Measurements from ENCODE around the gene MEIOSIN. TPM values are rescaled to one million over a fixed set of nuclear protein-coding genes. Genes with fewer than 3 reads are reported as not detected.

Gene MEIOSIN
- polyA plus RNA-seq, 1 donor (not counting 4 experiments of a cell fraction or from before 2014, with no cell fraction given), result not detected

DNA sequence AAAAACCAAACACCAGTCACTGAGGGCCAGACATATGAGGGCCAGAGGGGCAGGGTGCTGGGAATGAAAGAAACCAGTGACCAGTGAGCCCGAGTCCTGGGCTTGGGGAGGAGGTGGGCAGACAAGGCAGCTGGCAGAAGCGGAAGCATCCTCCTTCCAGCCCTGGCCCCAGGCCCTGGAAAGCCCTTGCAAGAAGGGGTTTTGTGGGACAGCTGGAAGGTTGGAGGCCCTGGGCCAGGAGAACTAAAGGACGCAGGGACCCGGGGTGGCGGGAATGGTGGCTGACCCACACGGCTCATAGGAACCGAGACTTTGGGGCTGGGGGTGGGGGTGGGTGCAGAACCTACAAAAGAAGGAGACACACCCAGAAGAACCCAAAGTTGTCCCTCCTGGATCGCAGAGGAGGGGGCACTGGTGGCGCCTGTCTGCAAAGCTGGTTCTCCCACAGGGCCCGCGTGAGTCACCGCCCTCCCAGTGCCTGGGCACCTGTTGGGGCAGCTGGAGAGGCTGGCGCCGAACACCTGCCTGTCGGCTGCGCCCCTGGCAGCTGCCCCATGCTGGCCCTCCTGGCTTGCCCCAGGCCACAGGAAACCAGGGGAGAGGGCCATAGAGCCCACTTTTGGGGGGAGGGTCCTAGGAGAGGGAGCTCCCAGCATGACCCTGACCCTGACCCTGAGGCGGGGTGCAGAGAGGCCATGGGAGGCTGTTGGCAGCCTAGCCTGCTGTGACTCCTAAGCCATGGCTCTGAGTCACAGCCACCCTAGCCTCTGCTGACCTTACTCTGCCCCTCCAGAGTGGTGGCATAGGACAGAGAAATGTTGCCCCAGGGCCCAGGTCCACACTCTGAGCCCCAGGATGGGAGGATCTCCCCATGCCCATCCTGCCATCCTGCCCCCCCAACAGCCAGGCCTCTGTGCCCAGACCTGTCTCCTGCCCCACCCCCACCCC is 48.2 kb downstream of the MEIOSIN start:
- H3K4me2 ChIP-seq (ENCODE audit: control insufficient read depth, extremely low read depth, insufficient read depth, low read depth, low read length), result peak overlapping the region; percentile 16
- dilution Hi-C loops (cut with MboI; ENCODE audit: extremely low pct_ligation_motif_present, low sequenced_read_pairs), result no loop called here
- no peak for TF ChIP-seq EZH2 (IDR thresholded peaks at IDR 0.05; ENCODE audit: low read length)
- TF ChIP-seq, protein P1, sequence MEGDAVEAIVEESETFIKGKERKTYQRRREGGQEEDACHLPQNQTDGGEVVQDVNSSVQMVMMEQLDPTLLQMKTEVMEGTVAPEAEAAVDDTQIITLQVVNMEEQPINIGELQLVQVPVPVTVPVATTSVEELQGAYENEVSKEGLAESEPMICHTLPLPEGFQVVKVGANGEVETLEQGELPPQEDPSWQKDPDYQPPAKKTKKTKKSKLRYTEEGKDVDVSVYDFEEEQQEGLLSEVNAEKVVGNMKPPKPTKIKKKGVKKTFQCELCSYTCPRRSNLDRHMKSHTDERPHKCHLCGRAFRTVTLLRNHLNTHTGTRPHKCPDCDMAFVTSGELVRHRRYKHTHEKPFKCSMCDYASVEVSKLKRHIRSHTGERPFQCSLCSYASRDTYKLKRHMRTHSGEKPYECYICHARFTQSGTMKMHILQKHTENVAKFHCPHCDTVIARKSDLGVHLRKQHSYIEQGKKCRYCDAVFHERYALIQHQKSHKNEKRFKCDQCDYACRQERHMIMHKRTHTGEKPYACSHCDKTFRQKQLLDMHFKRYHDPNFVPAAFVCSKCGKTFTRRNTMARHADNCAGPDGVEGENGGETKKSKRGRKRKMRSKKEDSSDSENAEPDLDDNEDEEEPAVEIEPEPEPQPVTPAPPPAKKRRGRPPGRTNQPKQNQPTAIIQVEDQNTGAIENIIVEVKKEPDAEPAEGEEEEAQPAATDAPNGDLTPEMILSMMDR (optimal IDR thresholded peaks at IDR 0.05 in 1 of 3, IDR thresholded peaks at IDR 0.05 in 1 of 3, conservative IDR thresholded peaks at IDR 0.05 in 1 of 3; ENCODE audit: extremely low read depth in 1 of 3, insufficient read depth in 2 of 3, low read length in 3 of 3), result no peak
- peak overlapping the region in 1 of 3 experiments; percentile 34 for H3K4me3 ChIP-seq (ENCODE audit: control insufficient read depth in 2 of 3, extremely low read depth in 1 of 3, insufficient read depth in 2 of 3, low read depth in 1 of 3, low read length in 3 of 3)
- peaks cover 33% of the 10 kb centered on the region for H3K4me1 ChIP-seq (ENCODE audit: control insufficient read depth, extremely low read depth, insufficient read depth, low read length)
- H3K36me3 ChIP-seq (ENCODE audit: control insufficient read depth in 2 of 2, extremely low read depth in 1 of 2, insufficient read depth in 2 of 2, low read length in 2 of 2), result peaks cover 17 to 19% of the 10 kb centered on the region in 2 experiments
- no peak overlapping the region for H3K27ac ChIP-seq (ENCODE audit: control insufficient read depth, insufficient read depth, low read length)
- no peaks in the 10 kb centered on the region for H3K79me2 ChIP-seq (ENCODE audit: control insufficient read depth, insufficient read depth, low read length)
- H3K9me1 ChIP-seq (ENCODE audit: control insufficient read depth, extremely low read depth, insufficient read depth, low read length), result no peaks in the 10 kb centered on the region
- no peaks in the 10 kb centered on the region for H3K27me3 ChIP-seq (ENCODE audit: control insufficient read depth, extremely low read depth, insufficient read depth, low read length)
- FAIRE-seq (no peak), DNase-seq (ENCODE audit: low read depth, low spot score) (no peak)
- H3K9me3 ChIP-seq (ENCODE audit: control insufficient read depth, low read depth, low read length), result no peaks in the 10 kb centered on the region
- H3K9ac ChIP-seq (ENCODE audit: control insufficient read depth, extremely low read depth, insufficient read depth, low read length), result no peak overlapping the region
- H2AFZ ChIP-seq (ENCODE audit: control insufficient read depth, low read length), result no peak overlapping the region
- H4K20me1 ChIP-seq (ENCODE audit: control insufficient read depth, extremely low read depth, insufficient read depth, low read length), result peaks cover 13% of the 10 kb centered on the region

DNA sequence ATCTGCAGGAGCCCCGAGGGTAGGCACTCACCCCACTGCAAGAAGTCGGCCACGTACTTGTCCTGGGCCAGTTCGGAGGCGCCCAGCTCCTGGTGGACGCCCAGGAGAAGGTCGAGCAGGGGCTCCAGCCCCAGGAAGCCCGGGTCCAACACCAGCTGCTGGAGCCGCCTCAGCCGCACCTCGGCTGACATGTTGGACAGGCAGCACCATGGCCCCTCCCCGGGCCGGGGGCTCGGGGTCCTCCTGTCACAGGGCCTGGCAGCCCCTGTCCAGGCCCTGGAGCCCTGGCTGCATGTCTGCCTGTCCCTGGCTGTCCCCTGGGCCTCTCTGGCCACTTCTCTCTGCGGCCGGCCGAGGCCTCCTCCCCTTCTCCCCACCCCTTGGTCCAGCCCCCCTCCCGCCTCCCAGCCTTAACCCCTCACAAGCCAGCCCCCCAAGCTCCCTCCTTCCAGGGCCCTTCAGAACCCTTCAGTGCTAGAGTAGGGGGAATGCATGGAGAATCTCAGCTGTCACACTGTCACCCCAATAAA is 49.0 kb downstream of the MEIOSIN start, which contains the start of gene DMPK:
TSS of gene DMPK (minus strand) at position 329 of the 530 bp plus-strand sequence. CDS start at position 191, 138 bp downstream.
- H3K4me1 ChIP-seq (ENCODE audit: control insufficient read depth, extremely low read depth, insufficient read depth, low read length), result peaks cover 33% of the 10 kb centered on the region
- H3K4me2 ChIP-seq (ENCODE audit: control insufficient read depth, extremely low read depth, insufficient read depth, low read depth, low read length), result peak within 1 kb of the TSS; percentile 16
- H3K9me3 ChIP-seq (ENCODE audit: control insufficient read depth, low read depth, low read length), result no peaks in the 10 kb centered on the region
- DNase-seq (ENCODE audit: low read depth, low spot score) (no peak), FAIRE-seq (no peak)
- peaks cover 13% of the 10 kb centered on the region for H4K20me1 ChIP-seq (ENCODE audit: control insufficient read depth, extremely low read depth, insufficient read depth, low read length)
- dilution Hi-C loops (cut with MboI; ENCODE audit: extremely low pct_ligation_motif_present, low sequenced_read_pairs), result no loop called here
- H2AFZ ChIP-seq (ENCODE audit: control insufficient read depth, low read length), result no peak within 1 kb of the TSS
- H3K79me2 ChIP-seq (ENCODE audit: control insufficient read depth, insufficient read depth, low read length), result no peaks in the 10 kb centered on the region
- no peaks in the 10 kb centered on the region for H3K27me3 ChIP-seq (ENCODE audit: control insufficient read depth, extremely low read depth, insufficient read depth, low read length)
- no peaks in the 10 kb centered on the region for H3K9me1 ChIP-seq (ENCODE audit: control insufficient read depth, extremely low read depth, insufficient read depth, low read length)
- peak within 1 kb of the TSS in 1 of 3 experiments; percentile 34 for H3K4me3 ChIP-seq (ENCODE audit: control insufficient read depth in 2 of 3, extremely low read depth in 1 of 3, insufficient read depth in 2 of 3, low read depth in 1 of 3, low read length in 3 of 3)
- H3K9ac ChIP-seq (ENCODE audit: control insufficient read depth, extremely low read depth, insufficient read depth, low read length), result no peak within 1 kb of the TSS
- H3K27ac ChIP-seq (ENCODE audit: control insufficient read depth, insufficient read depth, low read length), result no peak within 1 kb of the TSS
- peaks cover 13 to 27% of the 10 kb centered on the region in 2 experiments for H3K36me3 ChIP-seq (ENCODE audit: control insufficient read depth in 2 of 2, extremely low read depth in 1 of 2, insufficient read depth in 2 of 2, low read length in 2 of 2)
- TF ChIP-seq, protein P1 (optimal IDR thresholded peaks at IDR 0.05 in 1 of 3, IDR thresholded peaks at IDR 0.05 in 1 of 3, conservative IDR thresholded peaks at IDR 0.05 in 1 of 3; ENCODE audit: extremely low read depth in 1 of 3, insufficient read depth in 2 of 3, low read length in 3 of 3), result no peak
- no peak for TF ChIP-seq EZH2 (IDR thresholded peaks at IDR 0.05; ENCODE audit: low read length)

Data from keratinocyte (primary cell).